ENCODE measurements around the gene PREPL. TPM values are rescaled to one million over a fixed set of nuclear protein-coding genes. Genes with fewer than 3 reads are reported as not detected.

The PREPL gene
- 45.1 and 45.3 TPM in 2 replicates for total RNA-seq

GRCh38 chr2:44361330-44362206 is at the start of gene PREPL, which contains the start of gene CAMKMT:
Gene PREPL (minus strand): TSS chr2:44361494. CDS start chr2:44346342, 15,152 bp downstream.
Gene CAMKMT (plus strand): TSS chr2:44361947.

Other genes with a start within 250 kb of the PREPL start
- 26.3 and 27.3 TPM in 2 replicates for gene PPM1B, start 192.6 kb downstream of the PREPL start, total RNA-seq
- gene SLC3A1, start 86.0 kb downstream of the PREPL start, total RNA-seq, result not detected in 2 replicates
- 5.8 and 9.4 TPM in 2 replicates for gene CAMKMT, start 453 bp upstream of the PREPL start, total RNA-seq

All from smooth muscle cell of bladder (primary cell).